Activated CD4-positive, alpha-beta T cell treated with anti-CD3 and anti-CD28 coated beads, Interleukin-2, amount 50 U/mL, for 4 hours (primary cell): ENCODE data around the gene ATP9B.

Source experiments
- DNase-seq, 2 experiments: peaks; one replicate each; pipeline ENCODE4 v3.0.0-alpha.2; 2020

ATP9B gene

GRCh38 chr18:79420033-79420745 lies 351.0 kb downstream of the ATP9B start:
- no peak for DNase-seq

DNA sequence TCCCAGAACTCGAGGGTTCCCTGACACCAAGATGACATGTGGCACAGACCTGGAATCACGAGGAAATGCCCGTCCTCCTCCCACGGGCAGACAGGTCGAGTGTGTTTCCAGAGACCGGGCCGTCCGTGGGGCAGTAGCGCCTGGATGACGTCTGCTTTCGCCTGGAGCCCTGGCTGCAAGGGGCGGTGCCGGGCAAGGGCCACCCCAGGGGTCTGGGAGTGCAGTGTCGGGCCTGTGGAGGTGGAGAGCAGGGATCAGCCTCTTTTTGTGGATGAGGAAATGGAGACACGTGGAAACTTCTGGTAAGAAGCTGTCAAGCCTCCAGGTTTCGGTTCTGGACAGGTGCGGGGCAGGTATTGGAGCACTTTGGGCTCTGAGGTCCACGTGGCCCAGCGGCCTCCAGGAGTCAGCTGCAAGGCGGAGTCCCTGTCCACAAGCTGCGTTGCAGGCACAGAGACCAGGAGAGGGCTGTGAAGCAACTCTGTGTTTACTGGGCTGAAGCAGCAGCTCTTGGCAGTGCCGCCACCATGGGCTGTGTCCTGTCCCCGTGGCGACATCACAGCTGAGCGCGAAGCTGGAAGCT lies 352.2 kb downstream of the ATP9B start:
- no peak for DNase-seq

DNA sequence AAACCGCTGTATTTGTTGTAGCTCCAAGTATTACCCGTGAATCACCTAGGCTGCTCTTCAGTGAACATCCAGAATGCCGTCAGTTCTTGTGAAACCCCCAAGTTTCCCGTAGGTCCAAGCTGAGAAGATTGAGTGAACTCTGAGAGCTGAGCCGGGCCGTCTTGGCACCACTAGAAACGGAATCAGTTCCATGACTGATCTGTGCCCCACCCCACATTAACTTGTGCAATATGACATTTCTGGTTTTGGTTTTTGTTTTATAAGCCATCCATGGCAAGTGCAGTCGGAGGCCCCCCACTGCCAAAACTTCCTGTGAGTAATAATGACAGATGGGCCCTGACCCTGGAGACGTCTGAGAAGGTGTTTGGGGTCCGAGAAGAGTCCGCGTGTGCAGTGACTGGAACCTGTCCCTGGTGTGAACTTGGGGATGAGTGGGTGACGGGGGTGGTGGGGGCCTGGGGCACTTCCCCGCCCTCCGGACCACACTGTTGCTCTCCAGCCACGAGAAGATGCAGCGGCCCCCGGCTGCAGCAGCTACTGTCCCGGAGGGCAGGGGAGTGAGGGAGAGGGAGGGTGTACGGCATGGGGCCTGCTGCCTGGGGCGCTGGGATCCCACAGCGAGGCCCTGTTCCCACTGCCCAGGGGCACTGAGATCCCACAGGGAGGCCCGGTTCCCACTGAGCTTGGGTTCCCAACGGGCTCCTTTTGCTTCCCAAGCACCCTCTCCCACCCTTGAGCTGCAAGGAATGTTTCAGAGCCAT lies 353.0 kb downstream of the ATP9B start:
- DNase-seq: no peak

- DNase-seq: no peak
Observed at GRCh38 chr18:79422783-79423165, 353.6 kb downstream of the ATP9B start.

- DNase-seq: no peak
Observed at GRCh38 chr18:79423211-79424007, 354.2 kb downstream of the ATP9B start.

GRCh38 chr18:79424008-79424565 lies 354.9 kb downstream of the ATP9B start:
- DNase-seq: no peak

GRCh38 chr18:79424880-79425568 lies 355.8 kb downstream of the ATP9B start:
- DNase-seq: no peak

- DNase-seq: no peak
Observed at GRCh38 chr18:79425569-79425886, 356.3 kb downstream of the ATP9B start.

GRCh38 chr18:79426376-79427300 lies 357.4 kb downstream of the ATP9B start:
- DNase-seq: no peak

DNA sequence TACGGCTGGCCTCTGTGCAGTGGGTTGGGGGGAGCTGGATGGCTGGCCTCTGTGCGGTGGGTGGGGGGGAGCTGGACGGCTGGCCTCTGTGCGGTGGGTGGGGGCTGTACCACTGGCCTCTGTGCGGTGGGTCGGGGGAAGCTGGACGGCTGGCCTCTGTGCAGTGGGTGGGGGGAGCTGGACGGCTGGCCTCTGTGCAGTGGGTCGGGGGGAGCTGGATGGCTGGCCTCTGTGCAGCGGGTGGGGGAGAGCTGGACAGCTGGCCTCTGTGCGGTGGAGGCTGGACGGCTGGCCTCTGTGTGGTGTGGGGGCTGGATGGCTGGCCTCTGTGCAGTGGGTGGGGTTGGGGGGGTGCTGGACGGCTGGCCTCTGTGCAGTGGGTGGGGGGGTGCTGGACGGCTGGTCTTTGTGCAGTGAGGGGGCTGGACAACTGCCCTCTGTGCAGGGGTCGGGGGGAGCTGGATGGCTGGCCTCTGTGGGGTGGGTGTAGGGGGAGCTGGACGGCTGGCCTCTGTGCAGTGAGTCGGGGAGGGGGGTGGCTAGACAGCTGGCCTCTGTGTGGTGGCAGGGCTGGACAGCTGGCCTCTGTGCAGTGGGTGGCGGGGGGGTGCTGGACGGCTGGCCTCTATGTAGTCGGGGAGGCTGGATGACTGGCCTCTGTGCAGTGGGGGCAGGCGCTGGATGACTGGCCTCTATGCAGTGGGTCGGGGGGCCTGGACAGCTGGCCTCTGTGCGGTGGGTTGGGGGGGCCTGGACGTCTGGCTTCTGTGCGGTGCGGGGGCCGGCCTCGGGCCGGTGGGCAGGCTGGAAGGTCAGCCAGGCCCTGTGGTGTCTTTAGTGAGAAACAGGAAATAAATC lies 358.4 kb downstream of the ATP9B start:
- DNase-seq: no peak
